ENCODE data around the gene HMGB1. TPM values are rescaled to one million over a fixed set of nuclear protein-coding genes. Genes with fewer than 3 reads are reported as not detected.
A peak's percentile ranks its signal among the peaks of the same experiment; 100 is the strongest.

HMGB1 gene
- total RNA-seq: 363 TPM
- polyA plus RNA-seq: 100 to 1,000 TPM; 639 to 723 (median 666) TPM

GRCh38 chr13:30465593-30466357 is at the start of gene HMGB1:
HMGB1 (minus strand) TSS chr13:30465936; CDS start chr13:30463680, 2,256 bp downstream.
- Histone ChIP-seq H3K4me1 (ENCODE audit: control insufficient read depth, insufficient read depth, low read length, poor library complexity, severe bottlenecking) (peaks cover 35% of the 10 kb centered on the region), H3K36me3 (ENCODE audit: control insufficient read depth, insufficient read depth, low read length) (peaks cover 20% of the 10 kb centered on the region), H3K4me3 (ENCODE audit: low read depth, low read length) (peak within 1 kb of the TSS; percentile 44), H3K27me3 (ENCODE audit: control insufficient read depth, insufficient read depth, low read length) (no peaks in the 10 kb centered on the region), H3K9me3 (ENCODE audit: control insufficient read depth in 2 of 2, low read length in 2 of 2) (no peaks in the 10 kb centered on the region), H3K27ac (ENCODE audit: insufficient read depth, low read length, poor library complexity, severe bottlenecking) (peak within 1 kb of the TSS; percentile 94)
- peaks cover 10% of the 10 kb centered on the region for H3K36me3 Mint-ChIP-seq
- H3K27me3 Mint-ChIP-seq: peaks cover 11% of the 10 kb centered on the region
- H3K4me3 Mint-ChIP-seq: peak within 1 kb of the TSS; percentile 94 to 97 (median 96)
- H3K4me1 Mint-ChIP-seq: peaks cover 14 to 36% (median 27%) of the 10 kb centered on the region in 4 donors
- peak; percentile 96 to 99 (median 97) for DNase-seq
- peak within 1 kb of the TSS; percentile 99 to 100 (median 99) for H3K27ac Mint-ChIP-seq
- H3K9me3 Mint-ChIP-seq: peaks cover 0 to 3% (median 0%) of the 10 kb centered on the region in 7 donors
- peak; percentile 92 to 94 for ATAC-seq (ENCODE audit: low read depth in 2 of 2)

GRCh38 chr13:30510811-30511371 is 45.2 kb upstream of the HMGB1 start:
- Histone ChIP-seq H3K4me1 (ENCODE audit: control insufficient read depth, insufficient read depth, low read length, poor library complexity, severe bottlenecking) (no peaks in the 10 kb centered on the region), H3K9me3 (ENCODE audit: control insufficient read depth in 2 of 2, low read length in 2 of 2) (no peaks in the 10 kb centered on the region), H3K4me3 (ENCODE audit: low read depth, low read length) (no peak overlapping the region), H3K36me3 (ENCODE audit: control insufficient read depth, insufficient read depth, low read length) (no peaks in the 10 kb centered on the region), H3K27me3 (ENCODE audit: control insufficient read depth, insufficient read depth, low read length) (no peaks in the 10 kb centered on the region), H3K27ac (ENCODE audit: insufficient read depth, low read length, poor library complexity, severe bottlenecking) (no peak overlapping the region)
- DNase-seq (no peak), ATAC-seq (ENCODE audit: low read depth in 2 of 2) (no peak)
- Mint-ChIP-seq H3K4me3 (no peak overlapping the region), H3K27ac (no peak overlapping the region), H3K36me3 (no peaks in the 10 kb centered on the region), H3K9me3 (no peaks in the 10 kb centered on the region), H3K4me1 (peaks cover 0 to 4% (median 1%) of the 10 kb centered on the region in 4 donors), H3K27me3 (peaks cover 11% of the 10 kb centered on the region)

GRCh38 chr13:30510091-30510490 is 44.4 kb upstream of the HMGB1 start:
- no peak overlapping the region for H3K4me3 ChIP-seq (ENCODE audit: low read depth, low read length)
- H3K27ac Mint-ChIP-seq: peak overlapping the region in 1 of 3 donors; percentile 72
- no peaks in the 10 kb centered on the region for H3K9me3 ChIP-seq (ENCODE audit: control insufficient read depth in 2 of 2, low read length in 2 of 2)
- H3K4me1 Mint-ChIP-seq: peaks cover 0 to 4% (median 1%) of the 10 kb centered on the region in 4 donors
- H3K9me3 Mint-ChIP-seq: no peaks in the 10 kb centered on the region
- H3K27me3 Mint-ChIP-seq: peaks cover 11% of the 10 kb centered on the region
- no peaks in the 10 kb centered on the region for H3K36me3 Mint-ChIP-seq
- no peaks in the 10 kb centered on the region for H3K4me1 ChIP-seq (ENCODE audit: control insufficient read depth, insufficient read depth, low read length, poor library complexity, severe bottlenecking)
- no peaks in the 10 kb centered on the region for H3K36me3 ChIP-seq (ENCODE audit: control insufficient read depth, insufficient read depth, low read length)
- no peak overlapping the region for H3K4me3 Mint-ChIP-seq
- DNase-seq: no peak
- no peak for ATAC-seq (ENCODE audit: low read depth in 2 of 2)
- no peaks in the 10 kb centered on the region for H3K27me3 ChIP-seq (ENCODE audit: control insufficient read depth, insufficient read depth, low read length)
- no peak overlapping the region for H3K27ac ChIP-seq (ENCODE audit: insufficient read depth, low read length, poor library complexity, severe bottlenecking)

DNA sequence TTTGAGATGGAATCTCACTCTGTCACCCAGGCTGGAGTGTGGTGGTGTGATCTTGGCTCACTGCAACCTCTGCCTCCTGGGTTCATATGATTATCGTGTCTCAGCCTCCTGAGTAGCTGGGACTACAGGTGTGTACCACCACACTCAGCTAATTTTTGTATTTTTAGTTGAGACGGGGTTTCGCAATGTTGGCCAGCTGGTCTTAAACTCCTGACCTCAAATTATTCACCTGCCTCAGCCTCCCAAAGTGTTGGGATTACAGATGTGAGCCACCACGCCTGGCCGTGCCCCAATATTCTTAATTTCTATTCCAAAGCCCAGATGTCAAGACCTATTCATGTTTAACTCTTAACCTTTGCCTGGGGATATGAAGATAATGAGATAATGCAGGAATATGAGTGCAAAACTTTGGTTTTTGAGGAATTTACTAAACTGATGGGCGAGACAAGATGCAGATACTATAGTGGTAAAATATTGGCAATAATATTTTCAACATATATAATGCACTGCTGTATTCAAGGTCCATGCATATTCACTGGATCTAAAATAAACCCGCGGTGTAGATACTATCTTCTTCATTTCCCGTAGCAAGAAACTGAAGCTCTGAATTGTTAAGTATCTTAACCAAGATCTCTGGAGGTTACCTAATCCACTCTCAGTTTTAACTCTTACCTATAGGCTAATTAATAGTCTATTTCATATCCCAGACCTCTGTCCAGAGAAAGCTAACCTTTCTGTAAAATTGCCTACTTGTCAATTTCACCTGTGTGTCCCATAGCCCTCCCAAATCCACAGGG is 43.7 kb upstream of the HMGB1 start:
- Histone ChIP-seq H3K27ac (ENCODE audit: insufficient read depth, low read length, poor library complexity, severe bottlenecking) (no peak overlapping the region), H3K9me3 (ENCODE audit: control insufficient read depth in 2 of 2, low read length in 2 of 2) (no peaks in the 10 kb centered on the region), H3K4me1 (ENCODE audit: control insufficient read depth, insufficient read depth, low read length, poor library complexity, severe bottlenecking) (no peaks in the 10 kb centered on the region), H3K27me3 (ENCODE audit: control insufficient read depth, insufficient read depth, low read length) (no peaks in the 10 kb centered on the region), H3K36me3 (ENCODE audit: control insufficient read depth, insufficient read depth, low read length) (no peaks in the 10 kb centered on the region), H3K4me3 (ENCODE audit: low read depth, low read length) (no peak overlapping the region)
- Mint-ChIP-seq H3K36me3 (no peaks in the 10 kb centered on the region), H3K4me1 (peaks cover 2 to 6% (median 4%) of the 10 kb centered on the region in 4 donors), H3K27ac (peak overlapping the region in 1 of 3 donors; percentile 72), H3K4me3 (no peak overlapping the region), H3K9me3 (no peaks in the 10 kb centered on the region), H3K27me3 (peaks cover 5% of the 10 kb centered on the region)
- ATAC-seq (ENCODE audit: low read depth in 2 of 2) (no peak), DNase-seq (no peak)

GRCh38 chr13:30504081-30504480 is 38.3 kb upstream of the HMGB1 start:
- ATAC-seq (ENCODE audit: low read depth in 2 of 2): no peak

GRCh38 chr13:30502237-30502636 is 36.5 kb upstream of the HMGB1 start:
- peaks cover 7% of the 10 kb centered on the region for H3K4me1 ChIP-seq (ENCODE audit: control insufficient read depth, insufficient read depth, low read length, poor library complexity, severe bottlenecking)
- no peaks in the 10 kb centered on the region for H3K36me3 ChIP-seq (ENCODE audit: control insufficient read depth, insufficient read depth, low read length)
- Mint-ChIP-seq H3K4me1 (peaks cover 6 to 14% (median 8%) of the 10 kb centered on the region in 4 donors), H3K27ac (no peak overlapping the region), H3K36me3 (peaks cover 4% of the 10 kb centered on the region), H3K4me3 (no peak overlapping the region), H3K27me3 (no peaks in the 10 kb centered on the region), H3K9me3 (no peaks in the 10 kb centered on the region)
- ATAC-seq (ENCODE audit: low read depth in 2 of 2) (no peak), DNase-seq (no peak)
- no peaks in the 10 kb centered on the region for H3K27me3 ChIP-seq (ENCODE audit: control insufficient read depth, insufficient read depth, low read length)
- no peak overlapping the region for H3K4me3 ChIP-seq (ENCODE audit: low read depth, low read length)
- H3K9me3 ChIP-seq (ENCODE audit: control insufficient read depth in 2 of 2, low read length in 2 of 2): no peaks in the 10 kb centered on the region
- no peak overlapping the region for H3K27ac ChIP-seq (ENCODE audit: insufficient read depth, low read length, poor library complexity, severe bottlenecking)

More at GRCh38 chr13:30504081-30504480, 38.3 kb upstream of the HMGB1 start:
- Mint-ChIP-seq H3K4me1 (peaks cover 6 to 14% (median 8%) of the 10 kb centered on the region in 4 donors), H3K9me3 (no peaks in the 10 kb centered on the region), H3K36me3 (peaks cover 4% of the 10 kb centered on the region), H3K27me3 (no peaks in the 10 kb centered on the region), H3K4me3 (no peak overlapping the region), H3K27ac (peak overlapping the region in 1 of 3 donors; percentile 77)
- DNase-seq: peak in 1 of 3 donors; percentile 71
- Histone ChIP-seq H3K4me1 (ENCODE audit: control insufficient read depth, insufficient read depth, low read length, poor library complexity, severe bottlenecking) (peaks cover 7% of the 10 kb centered on the region), H3K27me3 (ENCODE audit: control insufficient read depth, insufficient read depth, low read length) (no peaks in the 10 kb centered on the region), H3K4me3 (ENCODE audit: low read depth, low read length) (no peak overlapping the region), H3K27ac (ENCODE audit: insufficient read depth, low read length, poor library complexity, severe bottlenecking) (peak overlapping the region; percentile 8), H3K36me3 (ENCODE audit: control insufficient read depth, insufficient read depth, low read length) (no peaks in the 10 kb centered on the region), H3K9me3 (ENCODE audit: control insufficient read depth in 2 of 2, low read length in 2 of 2) (no peaks in the 10 kb centered on the region)

- ATAC-seq (ENCODE audit: low read depth in 2 of 2) (no peak), DNase-seq (no peak)
- Histone ChIP-seq H3K9me3 (ENCODE audit: control insufficient read depth in 2 of 2, low read length in 2 of 2) (no peaks in the 10 kb centered on the region), H3K36me3 (ENCODE audit: control insufficient read depth, insufficient read depth, low read length) (no peaks in the 10 kb centered on the region), H3K4me1 (ENCODE audit: control insufficient read depth, insufficient read depth, low read length, poor library complexity, severe bottlenecking) (peaks cover 7% of the 10 kb centered on the region), H3K27ac (ENCODE audit: insufficient read depth, low read length, poor library complexity, severe bottlenecking) (no peak overlapping the region), H3K4me3 (ENCODE audit: low read depth, low read length) (no peak overlapping the region), H3K27me3 (ENCODE audit: control insufficient read depth, insufficient read depth, low read length) (no peaks in the 10 kb centered on the region)
- H3K36me3 Mint-ChIP-seq: peaks cover 4% of the 10 kb centered on the region
- H3K4me3 Mint-ChIP-seq: no peak overlapping the region
- no peaks in the 10 kb centered on the region for H3K9me3 Mint-ChIP-seq
- no peak overlapping the region for H3K27ac Mint-ChIP-seq
- H3K4me1 Mint-ChIP-seq: peaks cover 3 to 8% (median 4%) of the 10 kb centered on the region in 4 donors
- no peaks in the 10 kb centered on the region for H3K27me3 Mint-ChIP-seq
Measured at GRCh38 chr13:30499338-30499737, 33.6 kb upstream of the HMGB1 start.

All from CD4-positive, CD25-positive, alpha-beta regulatory T cell (primary cell).